Measurements from ENCODE around the gene ARID1B. TPM values are rescaled to one million over a fixed set of nuclear protein-coding genes. Genes with fewer than 3 reads are reported as not detected.

ARID1B gene
- polyA plus RNA-seq, 1 donor: 48.5 TPM

GRCh38 chr6:156955494-156956183 is 178.5 kb downstream of the ARID1B start:
- Histone ChIP-seq H3K36me3 (ENCODE audit: control insufficient read depth, insufficient read depth, low read length) (peaks cover 6% of the 10 kb centered on the region), H3K27ac (ENCODE audit: low read length) (no peak overlapping the region), H3K4me1 (ENCODE audit: control insufficient read depth, insufficient read depth, low read length) (peaks cover 3% of the 10 kb centered on the region), H3K9me3 (ENCODE audit: control insufficient read depth, low read depth, low read length) (no peaks in the 10 kb centered on the region), H3K27me3 (ENCODE audit: control insufficient read depth, insufficient read depth, low read length) (no peaks in the 10 kb centered on the region), H3K4me3 (ENCODE audit: low read length) (no peak overlapping the region)
- DNase-seq: no peak
- WGBS (ENCODE audit: insufficient coverage, low lambda C conversion rate): 80% methylated on average over 1 of the region's 6 CpGs

GRCh38 chr6:156956286-156956685 is 179.1 kb downstream of the ARID1B start:
- Histone ChIP-seq H3K27me3 (ENCODE audit: control insufficient read depth, insufficient read depth, low read length) (no peaks in the 10 kb centered on the region), H3K4me3 (ENCODE audit: low read length) (no peak overlapping the region), H3K4me1 (ENCODE audit: control insufficient read depth, insufficient read depth, low read length) (peaks cover 3% of the 10 kb centered on the region), H3K36me3 (ENCODE audit: control insufficient read depth, insufficient read depth, low read length) (peaks cover 6% of the 10 kb centered on the region), H3K27ac (ENCODE audit: low read length) (no peak overlapping the region), H3K9me3 (ENCODE audit: control insufficient read depth, low read depth, low read length) (peaks cover 1% of the 10 kb centered on the region)
- DNase-seq: no peak

GRCh38 chr6:156957931-156958547 is 180.9 kb downstream of the ARID1B start:
- Histone ChIP-seq H3K36me3 (ENCODE audit: control insufficient read depth, insufficient read depth, low read length) (peaks cover 6% of the 10 kb centered on the region), H3K27ac (ENCODE audit: low read length) (no peak overlapping the region), H3K4me3 (ENCODE audit: low read length) (no peak overlapping the region), H3K27me3 (ENCODE audit: control insufficient read depth, insufficient read depth, low read length) (no peaks in the 10 kb centered on the region), H3K9me3 (ENCODE audit: control insufficient read depth, low read depth, low read length) (peaks cover 3% of the 10 kb centered on the region), H3K4me1 (ENCODE audit: control insufficient read depth, insufficient read depth, low read length) (peaks cover 3% of the 10 kb centered on the region)
- DNase-seq: no peak
- WGBS (ENCODE audit: insufficient coverage, low lambda C conversion rate): 100% methylated on average over 2 of the region's 3 CpGs

GRCh38 chr6:156960525-156960924 is 183.3 kb downstream of the ARID1B start:
- DNase-seq: no peak
- Histone ChIP-seq H3K36me3 (ENCODE audit: control insufficient read depth, insufficient read depth, low read length) (peaks cover 6% of the 10 kb centered on the region), H3K4me3 (ENCODE audit: low read length) (no peak overlapping the region), H3K9me3 (ENCODE audit: control insufficient read depth, low read depth, low read length) (peaks cover 3% of the 10 kb centered on the region), H3K4me1 (ENCODE audit: control insufficient read depth, insufficient read depth, low read length) (peaks cover 2% of the 10 kb centered on the region), H3K27ac (ENCODE audit: low read length) (no peak overlapping the region), H3K27me3 (ENCODE audit: control insufficient read depth, insufficient read depth, low read length) (no peaks in the 10 kb centered on the region)

GRCh38 chr6:156961282-156961892 is 184.2 kb downstream of the ARID1B start:
- no peak for DNase-seq
- no peak overlapping the region for H3K4me3 ChIP-seq (ENCODE audit: low read length)
- peaks cover 3% of the 10 kb centered on the region for H3K9me3 ChIP-seq (ENCODE audit: control insufficient read depth, low read depth, low read length)
- H3K4me1 ChIP-seq (ENCODE audit: control insufficient read depth, insufficient read depth, low read length): peaks cover 2% of the 10 kb centered on the region
- H3K27ac ChIP-seq (ENCODE audit: low read length): no peak overlapping the region
- no peaks in the 10 kb centered on the region for H3K27me3 ChIP-seq (ENCODE audit: control insufficient read depth, insufficient read depth, low read length)
- no CpG with 5 or more reads among the region's 17 CpGs for WGBS (ENCODE audit: insufficient coverage, low lambda C conversion rate)
- H3K36me3 ChIP-seq (ENCODE audit: control insufficient read depth, insufficient read depth, low read length): peaks cover 2% of the 10 kb centered on the region

- WGBS (ENCODE audit: insufficient coverage, low lambda C conversion rate): 100% methylated on average over 2 of the region's 10 CpGs
- H3K36me3 ChIP-seq (ENCODE audit: control insufficient read depth, insufficient read depth, low read length): no peaks in the 10 kb centered on the region
- peaks cover 2% of the 10 kb centered on the region for H3K4me1 ChIP-seq (ENCODE audit: control insufficient read depth, insufficient read depth, low read length)
- H3K9me3 ChIP-seq (ENCODE audit: control insufficient read depth, low read depth, low read length): peaks cover 3% of the 10 kb centered on the region
- DNase-seq: peak; percentile 88 to 95
- H3K27me3 ChIP-seq (ENCODE audit: control insufficient read depth, insufficient read depth, low read length): no peaks in the 10 kb centered on the region
- peak overlapping the region; percentile 29 for H3K4me3 ChIP-seq (ENCODE audit: low read length)
- peak overlapping the region; percentile 85 for H3K27ac ChIP-seq (ENCODE audit: low read length)
Observed at GRCh38 chr6:156963712-156964700, 186.8 kb downstream of the ARID1B start.

GRCh38 chr6:156967852-156968251 is 190.7 kb downstream of the ARID1B start:
- H3K9me3 ChIP-seq (ENCODE audit: control insufficient read depth, low read depth, low read length): no peaks in the 10 kb centered on the region
- DNase-seq: no peak
- no peak overlapping the region for H3K4me3 ChIP-seq (ENCODE audit: low read length)
- H3K27me3 ChIP-seq (ENCODE audit: control insufficient read depth, insufficient read depth, low read length): no peaks in the 10 kb centered on the region
- WGBS (ENCODE audit: insufficient coverage, low lambda C conversion rate): 100% methylated on average over 1 of the region's 4 CpGs
- no peak overlapping the region for H3K27ac ChIP-seq (ENCODE audit: low read length)
- no peaks in the 10 kb centered on the region for H3K36me3 ChIP-seq (ENCODE audit: control insufficient read depth, insufficient read depth, low read length)
- peaks cover 2% of the 10 kb centered on the region for H3K4me1 ChIP-seq (ENCODE audit: control insufficient read depth, insufficient read depth, low read length)

GRCh38 chr6:156969233-156969632 is 192.1 kb downstream of the ARID1B start:
- Histone ChIP-seq H3K27ac (ENCODE audit: low read length) (no peak overlapping the region), H3K4me1 (ENCODE audit: control insufficient read depth, insufficient read depth, low read length) (no peaks in the 10 kb centered on the region), H3K36me3 (ENCODE audit: control insufficient read depth, insufficient read depth, low read length) (no peaks in the 10 kb centered on the region), H3K9me3 (ENCODE audit: control insufficient read depth, low read depth, low read length) (no peaks in the 10 kb centered on the region), H3K27me3 (ENCODE audit: control insufficient read depth, insufficient read depth, low read length) (no peaks in the 10 kb centered on the region), H3K4me3 (ENCODE audit: low read length) (no peak overlapping the region)
- DNase-seq: no peak
- 83% methylated on average over 1 of the region's 5 CpGs for WGBS (ENCODE audit: insufficient coverage, low lambda C conversion rate)

GRCh38 chr6:156970595-156971112 is 193.5 kb downstream of the ARID1B start:
- Histone ChIP-seq H3K27me3 (ENCODE audit: control insufficient read depth, insufficient read depth, low read length) (no peaks in the 10 kb centered on the region), H3K4me3 (ENCODE audit: low read length) (no peak overlapping the region), H3K4me1 (ENCODE audit: control insufficient read depth, insufficient read depth, low read length) (no peaks in the 10 kb centered on the region), H3K9me3 (ENCODE audit: control insufficient read depth, low read depth, low read length) (no peaks in the 10 kb centered on the region), H3K27ac (ENCODE audit: low read length) (no peak overlapping the region), H3K36me3 (ENCODE audit: control insufficient read depth, insufficient read depth, low read length) (no peaks in the 10 kb centered on the region)
- 86% methylated on average over 1 of the region's 2 CpGs for WGBS (ENCODE audit: insufficient coverage, low lambda C conversion rate)
- peak; percentile 18 to 54 for DNase-seq
